ENCODE data around the gene NUDT15.

Gene NUDT15

GRCh38 chr13:48074006-48074405, 36.5 kb downstream of the NUDT15 start:
- no peak for DNase-seq (ENCODE audit: low read depth)
- no peak overlapping the region for H3K4me3 ChIP-seq (ENCODE audit: low read length)
- no peak for TF ChIP-seq CTCF (conservative IDR thresholded peaks at IDR 0.05; ENCODE audit: low read length)

DNA sequence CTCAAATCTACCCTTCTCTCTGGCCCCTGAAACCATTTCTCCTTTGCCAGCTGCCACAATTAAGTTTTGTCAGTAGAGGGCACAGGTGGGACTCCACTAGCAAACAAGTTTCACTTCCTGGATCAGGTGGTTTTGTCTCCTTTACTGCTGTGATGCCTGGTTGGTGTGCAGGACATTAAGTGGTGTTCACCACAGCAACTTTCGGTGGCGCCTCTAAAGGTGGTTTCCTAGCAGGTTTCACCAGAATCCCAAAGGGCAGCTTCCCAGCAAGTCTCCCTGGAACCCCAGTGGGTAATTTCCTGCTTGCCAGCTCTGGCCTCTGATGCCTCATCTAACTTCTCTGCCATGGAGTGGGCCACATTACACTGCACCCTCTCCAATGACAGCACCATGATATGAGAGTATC, 40.7 kb downstream of the NUDT15 start:
- no peak overlapping the region for H3K4me3 ChIP-seq (ENCODE audit: low read length)
- no peak for TF ChIP-seq CTCF (conservative IDR thresholded peaks at IDR 0.05; ENCODE audit: low read length)
- DNase-seq (ENCODE audit: low read depth) = no peak

DNA sequence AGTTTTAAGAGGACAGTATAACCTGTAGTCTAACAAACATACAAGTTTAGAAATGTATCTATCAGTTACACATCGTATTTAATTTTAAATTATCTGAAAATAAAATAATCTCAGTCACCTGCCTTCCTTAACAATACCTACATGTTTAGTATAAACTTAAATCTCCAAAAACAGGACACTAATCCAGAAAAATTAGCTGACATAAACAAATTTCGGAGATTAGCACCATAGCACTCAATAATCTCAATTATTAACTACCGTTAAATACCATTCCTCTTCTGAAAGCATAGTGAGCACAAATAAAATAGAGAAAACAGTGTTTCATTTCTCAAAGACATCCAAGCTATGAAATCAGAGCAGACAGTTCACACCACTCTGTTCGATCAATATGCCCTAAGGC, 44.2 kb downstream of the NUDT15 start:
- TF ChIP-seq CTCF (conservative IDR thresholded peaks at IDR 0.05; ENCODE audit: low read length) = no peak
- DNase-seq (ENCODE audit: low read depth) = no peak
- H3K4me3 ChIP-seq (ENCODE audit: low read length) = no peak overlapping the region

DNA sequence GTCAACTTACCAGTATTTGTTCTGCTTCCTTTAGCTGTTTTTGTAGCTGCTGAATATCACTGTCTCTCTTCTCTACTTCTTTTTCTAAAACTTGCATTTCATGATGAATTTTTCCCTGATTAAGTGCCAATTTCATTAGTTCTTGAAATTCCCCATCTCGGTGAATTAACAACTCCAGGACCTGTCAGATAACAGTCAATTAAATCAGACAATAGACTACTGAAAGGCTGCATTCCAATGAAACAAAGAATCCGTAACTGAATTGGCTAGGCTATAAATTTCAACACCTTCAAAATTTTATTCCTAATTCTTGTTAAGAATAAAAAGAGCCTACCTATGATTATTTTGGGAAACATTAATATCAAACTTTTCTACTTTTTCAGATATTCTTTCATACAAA, 48.7 kb downstream of the NUDT15 start:
- DNase-seq (ENCODE audit: low read depth) = no peak
- no peak for TF ChIP-seq CTCF (conservative IDR thresholded peaks at IDR 0.05; ENCODE audit: low read length)
- no peak overlapping the region for H3K4me3 ChIP-seq (ENCODE audit: low read length)

- DNase-seq (ENCODE audit: low read depth) = no peak
- H3K4me3 ChIP-seq (ENCODE audit: low read length) = peak overlapping the region; percentile 91
- TF ChIP-seq CTCF (conservative IDR thresholded peaks at IDR 0.05; ENCODE audit: low read length) = no peak
Measured at GRCh38 chr13:48093588-48093987, 56.1 kb downstream of the NUDT15 start.

GRCh38 chr13:48094404-48094780, 56.9 kb downstream of the NUDT15 start:
- no peak for TF ChIP-seq CTCF (conservative IDR thresholded peaks at IDR 0.05; ENCODE audit: low read length)
- peak overlapping the region; percentile 91 for H3K4me3 ChIP-seq (ENCODE audit: low read length)
- DNase-seq (ENCODE audit: low read depth) = peak; percentile 7

DNA sequence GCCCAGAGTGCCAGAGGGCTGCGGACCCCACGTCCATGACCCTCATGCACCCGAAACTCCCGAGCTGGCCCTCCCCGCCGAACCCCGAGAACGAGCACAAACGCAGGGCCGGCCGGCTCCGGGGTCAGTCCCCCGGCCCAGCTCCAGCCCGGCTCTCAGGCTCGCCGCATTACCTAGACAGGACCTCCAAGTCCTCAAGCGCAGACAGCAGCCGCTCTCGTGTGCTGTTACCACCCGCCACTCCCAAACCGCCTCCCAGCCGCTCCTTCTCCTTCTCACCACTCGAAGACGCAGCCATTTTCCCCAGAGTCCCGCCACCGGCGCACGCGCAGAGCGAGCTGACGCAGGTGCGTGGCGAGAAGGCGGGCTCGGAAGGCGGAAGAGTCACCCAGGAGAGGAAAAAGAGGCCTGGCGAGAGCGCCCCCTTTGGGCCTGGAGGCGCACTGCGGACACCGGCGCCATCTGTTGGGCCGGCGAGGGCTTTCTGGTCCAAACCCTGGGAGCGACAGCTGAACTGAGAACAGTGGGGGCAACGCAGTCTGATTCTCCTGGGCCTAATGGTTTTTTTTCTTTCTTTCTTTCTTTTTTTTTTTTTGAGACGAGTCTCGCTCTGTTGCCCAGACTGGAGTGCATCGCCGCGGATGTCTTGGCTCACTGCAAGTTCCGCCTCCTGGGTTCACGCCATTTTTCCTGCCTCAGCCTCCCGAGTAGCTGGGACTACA, 57.4 kb downstream of the NUDT15 start, which contains the start of gene MED4:
Gene MED4, minus strand, starts transcription at position 324 of the 722 bp plus-strand sequence. Its CDS starts 26 bp downstream, at position 298.
- H3K4me3 ChIP-seq (ENCODE audit: low read length) = peak within 1 kb of the TSS; percentile 91
- TF ChIP-seq CTCF (conservative IDR thresholded peaks at IDR 0.05; ENCODE audit: low read length) = peak; percentile 99
- DNase-seq (ENCODE audit: low read depth) = peak; percentile 92

All from AG10803 (cell line).